Common myeloid progenitor, CD34-positive (primary cell): Measurements from ENCODE around the gene THOC2.
A peak's percentile ranks its signal among the peaks of the same experiment; 100 is the strongest.
"Not testable (repeated sequence)": the region's sequence is repeated elsewhere in the genome, so short reads cannot be mapped to it uniquely, and the experiment has no call there.

Source experiments
- CTCF ChIA-PET: fragments of 350-600 bp; sonication (Branson Sonifier 250); formaldehyde crosslinking; loops from one replicate; lab custom pipeline; 2021; ENCODE audit warnings: antibody characterized with exemption; lab: Charles Lee
- POLR2A ChIA-PET: fragments of 350-600 bp; sonication (Branson Sonifier 250); formaldehyde crosslinking; loops from one replicate; lab custom pipeline; 2021; ENCODE audit warnings: antibody characterized with exemption; lab: Charles Lee
- DNase-seq, 3 donors: peaks; one replicate each; pipeline versions ENCODE4 v3.0.0 to v3.0.0-alpha.2; 2013
- H3K27ac ChIP-seq, 2 experiments: 1 replicate in 1 of 2; 2 replicates in 1 of 2; pipeline ENCODE4 v1.7.0; 2013; ENCODE audit warnings: inconsistent platforms in 2 of 2, low read length in 2 of 2, mild to moderate bottlenecking in 2 of 2, low read depth in 1 of 2, moderate library complexity in 1 of 2; ENCODE audit not compliant: severe bottlenecking in 2 of 2, insufficient read depth in 1 of 2, poor library complexity in 1 of 2
- H3K27me3 ChIP-seq, 5 experiments: replicated peaks in 2 of 5; 1 replicate in 3 of 5; 2 replicates in 2 of 5; pipeline versions ENCODE4 v1.6.1 to v1.7.0; 2013; ENCODE audit warnings: low read length in 4 of 5, mild to moderate bottlenecking in 2 of 5, moderate library complexity in 2 of 5, inconsistent platforms in 1 of 5; ENCODE audit not compliant: insufficient read depth in 5 of 5, control insufficient read depth in 4 of 5
- H3K36me3 ChIP-seq, 4 experiments: 1 replicate in 2 of 4; 2 replicates in 2 of 4; pipeline versions ENCODE4 v1.6.1 to v1.7.0; 2013; ENCODE audit warnings: low read length in 3 of 4, control low read depth in 1 of 4, mild to moderate bottlenecking in 1 of 4; ENCODE audit not compliant: control insufficient read depth in 4 of 4, insufficient read depth in 4 of 4
- H3K4me1 ChIP-seq, 4 experiments: 1 replicate in 3 of 4; 2 replicates in 1 of 4; pipeline versions ENCODE4 v1.6.1 to v1.7.1; 2013; ENCODE audit warnings: low read length in 3 of 4, mild to moderate bottlenecking in 3 of 4, control low read depth in 1 of 4, inconsistent platforms in 1 of 4, moderate library complexity in 1 of 4; ENCODE audit not compliant: control insufficient read depth in 4 of 4, insufficient read depth in 4 of 4; ENCODE audit errors: control extremely low read depth in 1 of 4
- H3K4me3 ChIP-seq, 7 experiments: 1 replicate in 4 of 7; 2 replicates in 3 of 7; pipeline versions ENCODE4 v1.5.1 to v1.7.0; 2013; ENCODE audit warnings: mild to moderate bottlenecking in 7 of 7, low read length in 6 of 7, moderate library complexity in 6 of 7, inconsistent platforms in 2 of 7, low read depth in 2 of 7, control low read depth in 1 of 7; ENCODE audit not compliant: insufficient read depth in 4 of 7, control insufficient read depth in 1 of 7; ENCODE audit errors: extremely low read depth in 1 of 7
- H3K9me3 ChIP-seq, 5 experiments: 1 replicate in 4 of 5; 2 replicates in 1 of 5; pipeline versions ENCODE4 v1.6.1 to v1.7.1; 2013; ENCODE audit warnings: low read length in 4 of 5, mild to moderate bottlenecking in 2 of 5, inconsistent platforms in 1 of 5, low read depth in 1 of 5, moderate library complexity in 1 of 5; ENCODE audit not compliant: control insufficient read depth in 4 of 5, insufficient read depth in 2 of 5; ENCODE audit errors: control extremely low read depth in 1 of 5
- WGBS: methylation state at CpG from one replicate; pipeline ENCODE4 v1.1.5; 2013; ENCODE audit not compliant: insufficient coverage; 5-methylcytosine and 5-hydroxymethylcytosine counted together

Gene THOC2

DNA sequence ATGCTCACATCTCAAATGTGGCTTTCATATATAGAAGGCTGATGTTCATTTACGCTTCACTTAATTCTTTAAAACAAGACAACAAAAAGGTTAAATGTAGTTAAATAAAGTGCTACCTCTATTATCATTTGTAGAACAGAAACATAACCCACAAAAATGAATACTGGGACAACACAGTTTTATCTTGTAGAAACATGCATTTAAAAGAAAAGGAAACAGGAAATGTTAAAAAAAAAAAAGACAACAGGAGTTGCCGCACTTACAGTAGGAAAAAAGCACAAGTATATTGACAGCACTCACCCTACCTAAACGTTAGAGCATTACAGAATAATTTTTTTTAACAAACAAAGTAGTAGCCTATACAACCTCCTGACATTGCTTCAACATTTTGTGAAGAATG is 4.8 kb downstream of the THOC2 start:
- Histone ChIP-seq H3K27ac (peak overlapping the region; percentile 48 to 72), H3K36me3 (no peaks in the 10 kb centered on the region), H3K9me3 (peaks cover 0 to 7% (median 0%) of the 10 kb centered on the region in 5 experiments), H3K27me3 (no peaks in the 10 kb centered on the region), H3K4me1 (peaks cover 0 to 31% (median 13%) of the 10 kb centered on the region in 4 experiments), H3K4me3 (peak overlapping the region in 2 of 7 experiments; percentile 20 to 45)
- CTCF ChIA-PET: no interaction called here
- POLR2A ChIA-PET: interaction anchor here (0.7 kb wide), 1 partner anchor 653 kb away, joined by 3 read pairs; no protein-coding TSS in a partner anchor
- WGBS: 21% methylated on average over 2 of the region's 3 CpGs
- DNase-seq: peak; percentile 31 to 58 (median 40)

DNA sequence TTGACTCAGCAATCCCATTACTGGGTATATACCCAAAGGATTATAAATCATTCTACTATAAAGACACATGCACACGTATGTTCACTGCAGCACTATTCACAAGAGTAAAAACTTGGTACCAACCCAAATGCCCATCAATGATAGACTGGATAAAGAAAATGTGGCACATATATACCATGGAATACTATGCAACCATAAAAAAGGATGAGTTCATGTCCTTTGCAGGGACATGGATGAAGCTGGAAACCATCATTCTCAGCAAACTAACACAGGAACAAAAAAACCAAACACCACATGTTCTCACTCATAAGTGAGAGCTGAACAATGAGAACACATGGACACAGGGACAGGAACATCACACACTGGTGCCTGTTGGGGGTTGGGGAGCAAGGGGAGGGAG is 10.7 kb downstream of the THOC2 start:
- CTCF ChIA-PET, H3K4me1 ChIP-seq, DNase-seq, H3K36me3 ChIP-seq, H3K27ac ChIP-seq, H3K27me3 ChIP-seq, H3K9me3 ChIP-seq, H3K4me3 ChIP-seq, POLR2A ChIA-PET: not testable (repeated sequence)
- no CpG with 5 or more reads among the region's 1 CpG for WGBS

DNA sequence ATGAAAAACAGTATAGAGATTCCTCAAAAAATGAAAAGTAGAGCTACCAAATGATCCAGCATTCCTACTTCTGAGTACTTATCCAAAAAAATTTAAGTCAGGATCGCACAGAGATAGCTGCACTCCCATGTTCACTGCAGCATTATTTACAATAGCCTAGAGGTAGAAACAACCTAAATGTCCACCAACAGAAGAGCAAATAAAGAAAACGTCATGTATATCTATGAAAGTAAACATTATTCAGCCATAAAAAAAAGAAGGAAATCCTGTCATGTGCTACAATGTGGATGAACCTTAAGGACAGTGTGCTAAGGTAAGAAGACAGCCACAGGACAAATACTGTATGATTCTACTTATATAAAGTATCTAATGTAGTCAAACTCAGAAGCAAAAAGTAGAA is 12.4 kb downstream of the THOC2 start:
- WGBS: no CpG with 5 or more reads among the region's 2 CpGs
- no peaks in the 10 kb centered on the region for H3K9me3 ChIP-seq
- CTCF ChIA-PET: no interaction called here
- POLR2A ChIA-PET: no interaction called here
- H3K27ac ChIP-seq: peak overlapping the region in 1 of 2 experiments; percentile 4
- no peak overlapping the region for H3K4me3 ChIP-seq
- no peaks in the 10 kb centered on the region for H3K27me3 ChIP-seq
- H3K4me1 ChIP-seq: no peaks in the 10 kb centered on the region
- DNase-seq: no peak
- peaks cover 0 to 2% (median 0%) of the 10 kb centered on the region in 4 experiments for H3K36me3 ChIP-seq

DNA sequence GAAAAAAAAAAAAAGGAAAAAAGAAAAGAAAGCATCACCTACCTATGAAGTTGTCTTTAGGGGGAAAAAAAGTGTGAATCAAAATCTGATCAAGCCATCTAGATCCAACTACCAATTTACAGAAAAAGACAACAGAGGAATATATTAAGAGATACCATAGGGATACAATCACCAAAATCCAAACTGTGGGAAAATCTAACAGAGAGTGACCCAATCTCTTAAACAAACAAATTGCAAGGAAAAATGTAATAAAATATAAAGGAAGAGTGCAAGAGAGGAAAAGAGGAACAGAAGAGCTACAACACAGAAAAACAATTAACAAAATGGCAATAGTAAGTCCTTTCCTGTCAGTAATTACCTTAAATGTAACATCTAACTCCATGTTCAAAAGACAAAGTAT is 19.0 kb downstream of the THOC2 start:
- CTCF ChIA-PET: no interaction called here
- no peak overlapping the region for H3K27ac ChIP-seq
- no peak for DNase-seq
- H3K4me3 ChIP-seq: no peak overlapping the region
- H3K27me3 ChIP-seq: no peaks in the 10 kb centered on the region
- H3K4me1 ChIP-seq: peaks cover 0 to 1% (median 0%) of the 10 kb centered on the region in 4 experiments
- no peaks in the 10 kb centered on the region for H3K9me3 ChIP-seq
- POLR2A ChIA-PET: no interaction called here
- H3K36me3 ChIP-seq: peaks cover 0 to 2% (median 0%) of the 10 kb centered on the region in 4 experiments

DNA sequence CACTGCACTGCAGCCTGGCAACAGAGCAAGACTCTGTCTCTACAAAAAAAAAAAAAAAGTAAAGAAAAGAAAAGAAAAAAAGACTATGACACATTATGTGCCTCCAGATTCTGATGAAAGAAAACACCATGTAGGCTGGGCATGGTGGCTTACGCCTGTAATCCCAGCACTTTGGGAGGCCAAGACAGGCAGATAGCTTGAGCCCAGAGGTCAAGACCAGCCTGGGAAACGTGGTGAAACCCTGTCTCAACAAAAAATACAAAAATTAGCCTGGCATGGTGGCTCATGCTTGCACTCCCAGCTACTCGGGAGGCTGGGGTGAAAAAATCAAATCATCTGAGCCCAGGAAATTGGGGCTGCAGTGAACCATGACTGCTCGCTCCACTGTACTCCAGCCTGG is 19.4 kb downstream of the THOC2 start:
- DNase-seq: no peak
- Histone ChIP-seq H3K27me3 (no peaks in the 10 kb centered on the region), H3K4me1 (peaks cover 0 to 1% (median 0%) of the 10 kb centered on the region in 4 experiments), H3K9me3 (no peaks in the 10 kb centered on the region), H3K4me3 (no peak overlapping the region), H3K27ac (no peak overlapping the region), H3K36me3 (peaks cover 0 to 2% (median 0%) of the 10 kb centered on the region in 4 experiments)
- 84% methylated on average over 3 of the region's 4 CpGs for WGBS
- CTCF ChIA-PET: no interaction called here
- POLR2A ChIA-PET: no interaction called here

DNA sequence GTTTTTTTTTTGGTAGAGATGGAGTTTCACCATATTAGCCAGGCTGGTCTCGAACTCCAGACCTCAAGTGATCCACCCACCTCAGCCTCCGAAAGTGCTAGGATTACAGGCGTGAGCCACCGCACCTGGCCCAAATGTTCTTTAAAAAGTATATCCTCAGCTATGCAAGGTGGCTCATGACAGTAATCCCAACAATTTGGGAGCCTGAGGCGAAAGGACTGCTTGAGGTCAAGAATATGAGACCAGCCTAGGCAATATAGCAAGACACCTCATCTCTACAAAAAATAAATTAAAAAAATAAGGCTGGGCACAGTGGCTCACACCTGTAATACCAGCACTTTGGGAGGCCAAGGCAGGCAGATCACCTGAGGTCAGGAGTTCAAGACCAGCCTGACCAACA is 21.7 kb downstream of the THOC2 start:
- H3K4me3 ChIP-seq, H3K27ac ChIP-seq, H3K36me3 ChIP-seq, H3K4me1 ChIP-seq, POLR2A ChIA-PET, DNase-seq, H3K27me3 ChIP-seq, CTCF ChIA-PET, H3K9me3 ChIP-seq: not testable (repeated sequence)
- no CpG with 5 or more reads among the region's 5 CpGs for WGBS

DNA sequence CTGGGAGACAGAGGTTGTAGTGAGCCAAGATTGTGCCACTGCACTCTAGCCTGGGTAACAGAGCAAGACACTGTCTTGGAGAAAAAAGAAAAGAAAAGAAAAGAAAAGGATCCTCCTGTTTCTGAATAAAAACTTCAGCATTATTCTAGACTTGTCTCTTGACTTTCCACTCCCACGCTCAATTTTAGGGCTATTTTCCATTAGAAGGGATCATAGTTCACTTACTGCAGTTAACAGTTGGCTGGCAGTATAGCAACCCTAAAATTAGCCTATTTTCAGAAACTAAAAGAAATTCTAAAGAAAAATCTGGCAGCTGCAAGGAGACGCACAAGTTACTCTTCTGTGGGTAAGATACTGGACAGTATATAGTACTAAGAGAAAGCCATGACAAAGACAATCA is 28.1 kb downstream of the THOC2 start:
- Histone ChIP-seq H3K27me3 (no peaks in the 10 kb centered on the region), H3K4me3 (no peak overlapping the region), H3K27ac (no peak overlapping the region), H3K4me1 (no peaks in the 10 kb centered on the region), H3K9me3 (no peaks in the 10 kb centered on the region), H3K36me3 (peaks cover 0 to 2% (median 0%) of the 10 kb centered on the region in 4 experiments)
- WGBS: 83% methylated on average over 1 of the region's 2 CpGs
- CTCF ChIA-PET: interaction anchor here (0.7 kb wide), 1 partner anchor 11 kb away, joined by 3 read pairs; no protein-coding TSS in a partner anchor
- DNase-seq: no peak
- POLR2A ChIA-PET: interaction anchor here (0.6 kb wide), 1 partner anchor 1733 kb away, joined by 3 read pairs; no protein-coding TSS in a partner anchor
